AG04449 (cell line): ENCODE results near the gene ACHE.

Experiments used
- CTCF ChIA-PET: fragments of 350-600 bp; formaldehyde crosslinking; extraction: SDS; loops from one replicate; lab custom pipeline; 2021; ENCODE audit warnings: antibody characterized with exemption; lab: Yijun Ruan, JAX
- POLR2A ChIA-PET: fragments of 400-600, 350-600 bp; formaldehyde crosslinking; extraction: SDS; loops from one replicate; lab custom pipeline; 2020; ENCODE audit warnings: antibody characterized with exemption, inconsistent platforms; lab: Yijun Ruan, JAX
- DNase-seq: peaks from one replicate; pipeline ENCODE4 v3.0.0-alpha.2; 2010; ENCODE audit warnings: low read depth, low spot score
- H3K4me3 ChIP-seq: 2 replicates; pipeline ENCODE4 v1.5.1; 2011; ENCODE audit warnings: low read depth, mild to moderate bottlenecking, control low read depth, low read length
- CTCF ChIP-seq: IDR thresholded peaks from one replicate; pipeline ENCODE4 v1.5.1; 2011; ENCODE audit warnings: mild to moderate bottlenecking, moderate library complexity, low read length, control low read depth, inconsistent platforms; ENCODE audit not compliant: insufficient read depth; ENCODE audit errors: missing control alignments

The ACHE gene

GRCh38 chr7:100875356-100875751 is 20.3 kb downstream of the ACHE start:
- peak overlapping the region; percentile 91 for H3K4me3 ChIP-seq
- ChIA-PET CTCF (interaction anchor here (1.1 to 2.8 kb wide), 5 partner anchors 12 to 184 kb away, joined by 3 to 17 read pairs (median 7); partner anchors contain the start of genes POP7, SLC12A9 and UFSP1), POLR2A (interaction anchor here (0.7 to 2.8 kb wide), 12 partner anchors 8 to 343 kb away, joined by 3 to 40 read pairs (median 3); partner anchors contain the start of genes MOSPD3, POP7, SERPINE1 and SLC12A9)
- no peak for DNase-seq
- no peak for TF ChIP-seq CTCF

- CTCF ChIA-PET, result interaction anchor here (1.1 to 2.8 kb wide), 4 partner anchors 12 to 169 kb away, joined by 3 to 17 read pairs (median 8); partner anchors contain the start of genes POP7, SLC12A9 and UFSP1
Measured at GRCh38 chr7:100874577-100875355, 20.9 kb downstream of the ACHE start, which contains the start of gene SRRT. SRRT (plus strand) TSS chr7:100875103; CDS start chr7:100875591, 488 bp downstream.

GRCh38 chr7:100874300-100874576 is 21.4 kb downstream of the ACHE start:
- POLR2A ChIA-PET, result interaction anchor here (0.5 to 2.8 kb wide), 2 partner anchors 12 to 216 kb away, joined by 3 to 40 read pairs; no protein-coding TSS in a partner anchor
- no peak for TF ChIP-seq CTCF
- CTCF ChIA-PET, result interaction anchor here (2.8 kb wide), 1 partner anchor 169 kb away, joined by 10 read pairs; the partner anchor contains the start of gene POP7
- peak overlapping the region; percentile 91 for H3K4me3 ChIP-seq
- DNase-seq, result no peak

More at GRCh38 chr7:100874577-100875355, 20.9 kb downstream of the ACHE start, which contains the start of gene SRRT:
- TF ChIP-seq CTCF, result peak; percentile 33
- DNase-seq, result peak; percentile 82
- POLR2A ChIA-PET, result interaction anchor here (0.7 to 2.8 kb wide), 12 partner anchors 8 to 343 kb away, joined by 3 to 40 read pairs (median 3); partner anchors contain the start of genes MOSPD3, POP7, SERPINE1 and SLC12A9
- peak within 1 kb of the TSS; percentile 91 for H3K4me3 ChIP-seq

GRCh38 chr7:100873599-100874299 is 21.9 kb downstream of the ACHE start:
- no peak for TF ChIP-seq CTCF
- ChIA-PET POLR2A (interaction anchor here (0.5 to 2.8 kb wide), 3 partner anchors 13 to 216 kb away, joined by 3 to 40 read pairs (median 3); no protein-coding TSS in a partner anchor), CTCF (no interaction called here)
- DNase-seq, result no peak
- H3K4me3 ChIP-seq, result peak overlapping the region; percentile 91; the same call in 1 of the 2 replicates

- peak overlapping the region; percentile 95 for H3K4me3 ChIP-seq
- DNase-seq, result no peak
- ChIA-PET CTCF (interaction anchor here (2.1 kb wide), 1 partner anchor 162 kb away, joined by 9 read pairs; the partner anchor contains the start of gene POP7), POLR2A (no interaction called here)
- no peak for TF ChIP-seq CTCF
Measured at GRCh38 chr7:100867776-100868485, 27.8 kb downstream of the ACHE start.
